Measurements from ENCODE around the gene TBC1D17.

TBC1D17 gene

DNA sequence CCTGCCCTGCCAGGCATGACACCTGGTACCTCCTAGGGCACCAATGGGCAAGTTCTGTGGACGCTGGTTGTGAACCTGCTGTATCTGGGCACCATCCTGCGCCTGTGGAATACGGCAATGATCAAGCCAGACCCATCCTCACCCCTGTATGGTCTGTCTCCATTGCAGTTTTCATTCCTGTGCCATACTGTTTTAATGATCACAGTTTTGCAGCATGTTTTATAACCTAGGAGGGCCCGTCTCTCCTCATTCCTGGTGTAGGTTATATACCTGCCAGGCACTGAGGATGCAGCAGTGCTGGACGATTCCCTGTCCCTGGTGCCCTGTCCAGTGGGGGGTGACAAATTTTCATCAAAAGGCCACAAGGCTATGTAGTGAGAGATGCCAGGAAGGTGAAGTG is 5.6 kb downstream of the TBC1D17 start:
- peaks cover 11% of the 10 kb centered on the region; the same call in 1 of the 2 replicates for H3K36me3 ChIP-seq (ENCODE audit: insufficient read depth, low read length)
- no peak overlapping the region for H3K9ac ChIP-seq (ENCODE audit: low read depth, low read length)
- H3K4me1 ChIP-seq (ENCODE audit: insufficient read depth, low read length) = 0 out of 2 replicates have a peak, but pooled peaks cover 7% of the 10 kb centered on the region
- H3K9me3 ChIP-seq (ENCODE audit: control insufficient read depth, insufficient read depth, low read length) = no peaks in the 10 kb centered on the region

DNA sequence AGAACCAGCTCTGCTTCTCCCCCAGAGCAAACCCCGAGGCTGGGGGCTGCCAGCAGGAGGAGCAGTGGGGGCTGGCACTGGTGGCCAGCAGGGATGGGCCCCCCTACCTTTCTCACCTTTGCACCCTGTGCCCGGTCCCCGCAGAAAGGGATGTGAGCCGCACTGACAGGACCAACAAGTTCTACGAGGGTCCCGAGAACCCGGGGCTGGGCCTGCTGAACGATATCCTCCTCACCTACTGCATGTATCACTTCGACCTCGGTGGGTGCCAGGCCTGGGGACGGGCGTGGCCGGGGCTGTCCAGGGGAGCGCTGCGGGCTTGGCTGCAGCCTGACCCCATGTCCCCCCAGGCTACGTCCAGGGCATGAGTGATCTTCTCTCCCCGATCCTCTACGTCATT is 6.6 kb downstream of the TBC1D17 start:
- Histone ChIP-seq H3K9me3 (ENCODE audit: control insufficient read depth, insufficient read depth, low read length) (no peaks in the 10 kb centered on the region), H3K9ac (ENCODE audit: low read depth, low read length) (no peak overlapping the region), H3K4me1 (ENCODE audit: insufficient read depth, low read length) (no peaks in the 10 kb centered on the region), H3K36me3 (ENCODE audit: insufficient read depth, low read length) (peaks cover 11% of the 10 kb centered on the region)

DNA sequence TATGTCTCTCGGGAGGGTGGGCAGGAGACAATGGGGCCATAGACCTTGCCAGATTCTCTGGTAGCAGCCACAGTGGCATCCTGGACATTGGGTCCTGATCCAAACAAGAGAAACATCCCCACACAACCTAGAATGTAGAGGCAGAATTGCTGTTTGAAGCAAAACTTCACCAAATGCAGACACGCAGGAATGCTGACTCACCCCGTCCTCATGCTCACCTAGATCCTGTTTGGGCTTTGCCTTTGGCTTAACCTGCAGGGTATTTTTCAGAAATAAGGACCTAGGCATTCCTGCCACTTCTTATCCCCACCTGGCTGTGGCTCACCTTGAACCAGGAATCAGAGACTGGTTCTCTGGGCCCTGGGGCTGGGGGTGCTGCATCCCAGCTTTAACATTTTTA is 7.3 kb downstream of the TBC1D17 start:
- no peaks in the 10 kb centered on the region for H3K4me1 ChIP-seq (ENCODE audit: insufficient read depth, low read length)
- peaks cover 11% of the 10 kb centered on the region for H3K36me3 ChIP-seq (ENCODE audit: insufficient read depth, low read length)
- 0 out of 2 replicates have a peak, but pooled peaks cover 3% of the 10 kb centered on the region for H3K9me3 ChIP-seq (ENCODE audit: control insufficient read depth, insufficient read depth, low read length)
- H3K9ac ChIP-seq (ENCODE audit: low read depth, low read length) = no peak overlapping the region

DNA sequence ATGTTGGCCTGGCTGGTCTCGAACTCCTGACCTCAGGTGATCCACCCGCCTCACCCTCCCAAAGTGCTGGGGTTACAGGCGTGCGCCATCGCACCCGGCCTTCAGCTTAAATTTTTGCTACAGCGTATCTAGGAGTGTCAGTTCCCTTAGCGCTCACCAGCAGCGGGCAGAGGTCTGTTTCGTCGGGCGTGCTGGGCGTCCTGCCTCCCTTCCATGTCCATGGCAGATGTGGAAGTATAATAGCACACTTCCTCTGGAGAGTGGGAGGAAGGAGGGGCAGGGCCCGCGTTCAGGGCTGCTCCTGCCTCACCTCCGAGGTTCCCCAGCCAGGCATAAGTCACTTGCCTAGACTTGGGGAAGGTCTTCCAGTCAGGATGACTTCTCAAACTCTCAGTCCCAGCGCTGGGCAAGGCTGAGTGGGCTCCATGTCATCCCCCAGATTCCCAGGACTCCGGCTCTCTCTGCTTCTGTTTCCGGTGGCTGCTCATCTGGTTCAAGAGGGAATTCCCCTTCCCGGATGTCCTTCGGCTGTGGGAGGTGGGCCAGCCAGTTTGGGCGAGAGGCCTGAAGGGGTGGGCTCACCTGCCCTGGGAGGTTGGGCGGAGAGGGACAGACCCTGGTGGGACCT is 9.6 kb downstream of the TBC1D17 start:
- H3K36me3 ChIP-seq (ENCODE audit: insufficient read depth, low read length) = peaks cover 11% of the 10 kb centered on the region
- H3K9me3 ChIP-seq (ENCODE audit: control insufficient read depth, insufficient read depth, low read length) = 0 out of 2 replicates have a peak, but pooled peaks cover 3% of the 10 kb centered on the region
- peaks cover 5% of the 10 kb centered on the region for H3K4me1 ChIP-seq (ENCODE audit: insufficient read depth, low read length)
- peak overlapping the region; percentile 32; the same call in 1 of the 2 replicates for H3K9ac ChIP-seq (ENCODE audit: low read depth, low read length)

DNA sequence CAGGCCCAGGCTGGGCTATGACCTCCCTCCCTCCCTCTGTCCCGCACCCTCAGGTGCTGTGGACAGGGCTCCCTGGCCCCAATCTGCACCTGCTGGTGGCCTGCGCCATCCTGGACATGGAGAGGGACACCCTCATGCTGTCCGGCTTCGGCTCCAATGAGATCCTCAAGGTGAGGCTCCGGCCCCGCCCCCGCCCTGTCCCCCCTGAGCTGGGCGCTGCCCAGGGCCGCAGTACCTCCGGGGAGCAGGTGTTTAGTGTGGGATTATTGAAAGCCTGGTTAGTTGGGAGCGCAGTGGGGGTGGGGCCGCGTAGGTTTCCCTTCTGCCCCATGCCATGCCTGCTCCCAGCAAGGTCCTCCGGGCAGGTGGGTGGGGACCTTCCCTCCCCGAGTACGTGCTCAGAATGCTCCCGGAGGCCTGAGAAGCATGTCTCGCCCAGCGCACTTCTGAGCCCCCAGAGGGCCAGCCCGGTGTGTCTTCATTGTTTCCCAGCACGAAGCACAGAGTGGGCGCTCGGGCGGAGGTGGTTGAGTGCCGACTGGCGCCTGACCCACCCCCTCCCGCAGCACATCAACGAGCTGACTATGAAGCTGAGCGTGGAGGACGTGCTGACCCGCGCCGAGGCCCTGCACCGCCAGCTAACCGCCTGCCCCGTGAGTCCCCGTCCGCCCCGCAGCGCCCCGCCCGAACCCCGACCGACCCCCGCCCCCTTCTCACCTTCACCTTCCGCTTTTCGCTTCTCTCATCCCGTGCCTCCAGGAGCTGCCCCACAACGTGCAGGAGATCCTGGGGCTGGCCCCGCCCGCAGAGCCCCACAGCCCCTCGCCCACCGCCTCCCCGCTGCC is 10.4 kb downstream of the TBC1D17 start:
- peak overlapping the region; percentile 32; the same call in 1 of the 2 replicates for H3K9ac ChIP-seq (ENCODE audit: low read depth, low read length)
- H3K4me1 ChIP-seq (ENCODE audit: insufficient read depth, low read length) = peaks cover 5% of the 10 kb centered on the region
- 0 out of 2 replicates have a peak, but pooled peaks cover 3% of the 10 kb centered on the region for H3K9me3 ChIP-seq (ENCODE audit: control insufficient read depth, insufficient read depth, low read length)
- peaks cover 9% of the 10 kb centered on the region for H3K36me3 ChIP-seq (ENCODE audit: insufficient read depth, low read length)

DNA sequence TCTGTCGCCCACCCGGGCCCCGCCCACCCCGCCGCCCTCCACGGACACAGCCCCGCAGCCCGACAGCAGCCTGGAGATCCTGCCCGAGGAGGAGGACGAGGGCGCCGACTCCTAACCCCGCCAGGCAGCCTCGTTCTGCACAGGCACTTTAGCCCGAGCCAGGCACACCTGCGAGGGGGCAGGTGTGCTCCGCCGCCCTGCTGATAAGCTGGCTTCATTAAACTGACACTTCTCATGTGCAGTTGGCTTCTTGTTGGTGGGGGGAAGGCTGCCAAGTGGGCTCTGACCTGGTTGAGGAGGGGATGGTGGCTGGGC is 11.0 kb downstream of the TBC1D17 start:
- Histone ChIP-seq H3K4me1 (ENCODE audit: insufficient read depth, low read length) (peaks cover 5% of the 10 kb centered on the region), H3K9ac (ENCODE audit: low read depth, low read length) (no peak overlapping the region; the same call in 1 of the 2 replicates), H3K36me3 (ENCODE audit: insufficient read depth, low read length) (peaks cover 5% of the 10 kb centered on the region), H3K9me3 (ENCODE audit: control insufficient read depth, insufficient read depth, low read length) (0 out of 2 replicates have a peak, but pooled peaks cover 3% of the 10 kb centered on the region)

DNA sequence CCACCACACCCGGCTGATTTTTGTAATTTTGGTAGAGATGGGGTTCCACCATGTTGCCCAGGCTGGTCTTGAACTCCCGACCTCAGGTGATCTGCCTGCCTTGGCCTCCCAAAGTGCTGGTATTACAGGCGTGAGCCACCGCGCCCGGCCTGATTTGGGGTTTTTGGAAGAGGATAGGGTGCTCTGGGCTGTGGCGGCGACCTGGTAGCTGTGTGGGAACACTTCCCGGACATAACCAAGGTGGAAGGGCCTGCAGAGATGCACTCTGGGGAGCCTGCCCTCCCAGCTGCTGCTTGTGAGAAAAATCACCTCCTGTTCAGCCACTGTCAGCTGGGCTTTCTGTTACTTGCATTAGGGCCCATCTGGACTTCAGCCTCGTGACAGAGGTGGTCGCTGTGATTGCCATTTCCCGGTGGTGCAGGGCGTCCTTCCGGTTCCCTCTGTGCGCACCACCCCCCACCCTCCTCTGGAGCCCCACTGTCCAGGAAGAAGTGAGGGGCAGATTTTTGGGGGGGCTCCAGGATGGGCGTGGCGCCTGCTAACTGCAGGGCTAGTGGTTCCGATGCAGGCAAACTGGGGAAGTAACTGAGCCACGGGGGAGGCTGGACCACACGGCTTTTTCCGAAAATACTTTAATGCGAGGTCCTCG is 11.7 kb downstream of the TBC1D17 start:
- peaks cover 5% of the 10 kb centered on the region for H3K4me1 ChIP-seq (ENCODE audit: insufficient read depth, low read length)
- 0 out of 2 replicates have a peak, but pooled peaks cover 3% of the 10 kb centered on the region for H3K9me3 ChIP-seq (ENCODE audit: control insufficient read depth, insufficient read depth, low read length)
- H3K36me3 ChIP-seq (ENCODE audit: insufficient read depth, low read length) = peaks cover under 1% of the 10 kb centered on the region
- no peak overlapping the region for H3K9ac ChIP-seq (ENCODE audit: low read depth, low read length)

DNA sequence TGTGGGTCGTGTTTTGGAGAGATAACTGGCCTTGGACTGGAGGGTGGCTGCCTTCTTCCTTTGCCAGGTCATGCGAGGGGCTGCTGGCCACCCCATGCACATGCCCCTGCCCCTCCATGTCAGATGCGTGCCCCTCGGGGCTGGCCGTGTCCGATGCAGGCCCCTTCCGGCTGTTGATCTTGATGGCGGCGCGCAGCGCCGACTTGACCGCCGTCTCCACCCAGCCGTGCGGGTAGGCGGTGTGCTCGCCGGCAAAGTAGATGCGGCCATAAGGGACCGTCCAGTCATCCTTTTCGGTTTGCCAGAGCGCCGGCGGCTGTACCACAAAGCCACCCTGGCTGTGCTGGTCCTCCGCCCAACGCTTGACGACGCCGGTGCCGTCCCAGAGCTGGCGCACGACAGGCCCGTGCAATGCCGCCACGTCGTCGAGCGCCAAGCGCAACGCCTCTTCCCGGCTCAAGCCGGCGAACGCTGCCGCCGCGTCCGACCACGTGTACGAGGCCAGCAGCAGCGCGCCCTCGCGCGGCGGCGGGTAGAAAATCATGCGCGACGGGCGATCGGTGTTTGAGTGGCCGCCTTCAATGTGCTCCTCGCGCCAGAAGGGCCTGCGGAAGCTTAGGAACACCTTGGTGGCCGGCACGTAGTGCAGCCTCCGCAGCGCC is 12.3 kb downstream of the TBC1D17 start:
- Histone ChIP-seq H3K4me1 (ENCODE audit: insufficient read depth, low read length) (peaks cover 5% of the 10 kb centered on the region), H3K9me3 (ENCODE audit: control insufficient read depth, insufficient read depth, low read length) (0 out of 2 replicates have a peak, but pooled peaks cover 3% of the 10 kb centered on the region), H3K36me3 (ENCODE audit: insufficient read depth, low read length) (no peaks in the 10 kb centered on the region; the same call in none of the 2 replicates), H3K9ac (ENCODE audit: low read depth, low read length) (peak overlapping the region; percentile 58; the same call in 1 of the 2 replicates)

DNA sequence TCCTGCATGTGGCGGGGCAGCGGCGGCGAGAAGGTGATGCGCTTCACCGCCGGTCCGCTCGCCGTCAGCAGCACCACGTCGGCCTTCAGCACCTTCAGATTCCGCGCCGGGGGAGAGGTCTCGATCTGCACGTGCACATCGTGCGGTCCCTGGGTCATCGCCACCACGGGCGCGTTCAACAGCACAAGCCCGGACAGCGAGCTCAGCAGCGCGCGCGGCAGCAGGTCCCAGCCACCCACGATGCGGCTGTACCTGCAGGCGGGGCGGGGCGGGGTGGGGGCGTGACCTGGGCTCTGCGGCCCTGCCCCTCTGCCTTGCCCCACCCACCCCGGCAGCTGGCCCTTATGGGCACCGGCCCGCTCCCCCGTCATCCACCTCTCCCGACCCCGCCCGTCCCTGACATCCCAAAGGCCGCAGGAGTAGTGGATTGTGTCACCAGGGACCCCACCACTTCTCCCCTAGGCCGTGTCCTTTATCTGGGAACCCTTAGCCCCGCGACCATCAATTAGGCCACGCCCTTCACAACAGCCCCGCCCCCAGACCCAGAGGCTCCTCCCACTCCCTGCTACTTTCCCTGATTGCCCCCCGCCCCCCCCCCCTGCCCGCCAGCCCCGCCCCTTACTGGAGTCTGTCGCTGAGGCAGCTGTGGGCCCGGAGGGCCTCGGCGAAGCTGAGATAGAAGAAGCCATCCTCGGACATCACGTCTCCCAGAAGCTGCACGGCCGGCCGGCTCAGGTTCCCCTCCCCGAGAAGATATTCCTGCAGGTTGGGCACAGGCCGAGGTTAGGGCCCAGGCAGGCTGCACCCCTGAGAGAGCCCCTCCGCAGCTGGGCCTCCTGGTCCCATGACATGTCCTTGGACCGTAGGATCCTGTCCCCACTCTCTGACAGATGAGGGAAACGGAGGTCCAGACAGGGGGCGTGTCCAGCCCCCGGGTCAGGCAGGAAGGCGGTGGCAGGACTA is 13.1 kb downstream of the TBC1D17 start:
- H3K9ac ChIP-seq (ENCODE audit: low read depth, low read length) = peak overlapping the region; percentile 58; the same call in 1 of the 2 replicates
- H3K9me3 ChIP-seq (ENCODE audit: control insufficient read depth, insufficient read depth, low read length) = 0 out of 2 replicates have a peak, but pooled peaks cover 3% of the 10 kb centered on the region
- H3K36me3 ChIP-seq (ENCODE audit: insufficient read depth, low read length) = no peaks in the 10 kb centered on the region; the same call in none of the 2 replicates
- H3K4me1 ChIP-seq (ENCODE audit: insufficient read depth, low read length) = peaks cover 5% of the 10 kb centered on the region

DNA sequence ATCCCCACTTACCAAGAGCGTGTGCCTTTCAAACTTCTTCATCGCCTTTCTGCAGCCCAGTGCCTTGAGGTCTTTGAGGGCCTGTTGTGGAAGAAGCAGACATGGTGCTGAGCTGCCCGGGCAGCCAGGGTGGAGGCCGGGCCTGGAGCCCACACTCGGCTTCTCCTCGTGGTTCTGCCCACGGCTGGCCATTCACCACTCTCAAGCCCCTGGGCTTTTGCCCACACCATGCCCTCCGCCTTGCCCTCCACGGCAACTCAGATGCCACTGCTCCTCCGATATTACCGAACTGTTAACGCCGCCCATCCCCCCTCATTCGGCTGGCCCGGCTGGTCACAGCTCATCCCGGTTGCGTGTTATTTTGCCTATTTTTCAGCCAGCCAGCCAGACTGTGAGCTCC is 13.9 kb downstream of the TBC1D17 start:
- Histone ChIP-seq H3K9ac (ENCODE audit: low read depth, low read length) (peak overlapping the region; percentile 39; the same call in 1 of the 2 replicates), H3K36me3 (ENCODE audit: insufficient read depth, low read length) (no peaks in the 10 kb centered on the region; the same call in none of the 2 replicates), H3K9me3 (ENCODE audit: control insufficient read depth, insufficient read depth, low read length) (0 out of 2 replicates have a peak, but pooled peaks cover 3% of the 10 kb centered on the region), H3K4me1 (ENCODE audit: insufficient read depth, low read length) (peaks cover 5% of the 10 kb centered on the region)

DNA sequence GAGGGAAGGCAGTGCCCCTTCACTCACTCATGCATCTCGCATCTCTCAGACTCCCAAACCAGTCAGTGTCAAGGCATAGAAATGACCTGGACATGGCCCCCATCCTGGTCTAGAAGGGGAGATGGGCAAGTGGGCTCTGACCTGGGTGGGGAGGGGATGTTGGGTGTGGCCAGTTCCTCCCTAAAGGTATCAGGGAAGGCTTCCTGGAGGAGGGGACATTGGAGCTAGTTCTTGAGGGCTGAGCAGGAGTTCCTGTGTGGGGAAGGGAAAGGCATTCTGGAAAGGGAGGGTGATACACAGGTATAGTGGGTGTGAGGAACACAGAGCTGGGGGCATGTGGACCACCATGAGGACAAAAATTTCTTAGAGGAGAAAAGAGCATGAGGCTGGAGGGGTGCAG is 15.2 kb downstream of the TBC1D17 start:
- Histone ChIP-seq H3K9me3 (ENCODE audit: control insufficient read depth, insufficient read depth, low read length) (0 out of 2 replicates have a peak, but pooled peaks cover 3% of the 10 kb centered on the region), H3K9ac (ENCODE audit: low read depth, low read length) (no peak overlapping the region), H3K4me1 (ENCODE audit: insufficient read depth, low read length) (peaks cover 11% of the 10 kb centered on the region), H3K36me3 (ENCODE audit: insufficient read depth, low read length) (no peaks in the 10 kb centered on the region; the same call in none of the 2 replicates)

DNA sequence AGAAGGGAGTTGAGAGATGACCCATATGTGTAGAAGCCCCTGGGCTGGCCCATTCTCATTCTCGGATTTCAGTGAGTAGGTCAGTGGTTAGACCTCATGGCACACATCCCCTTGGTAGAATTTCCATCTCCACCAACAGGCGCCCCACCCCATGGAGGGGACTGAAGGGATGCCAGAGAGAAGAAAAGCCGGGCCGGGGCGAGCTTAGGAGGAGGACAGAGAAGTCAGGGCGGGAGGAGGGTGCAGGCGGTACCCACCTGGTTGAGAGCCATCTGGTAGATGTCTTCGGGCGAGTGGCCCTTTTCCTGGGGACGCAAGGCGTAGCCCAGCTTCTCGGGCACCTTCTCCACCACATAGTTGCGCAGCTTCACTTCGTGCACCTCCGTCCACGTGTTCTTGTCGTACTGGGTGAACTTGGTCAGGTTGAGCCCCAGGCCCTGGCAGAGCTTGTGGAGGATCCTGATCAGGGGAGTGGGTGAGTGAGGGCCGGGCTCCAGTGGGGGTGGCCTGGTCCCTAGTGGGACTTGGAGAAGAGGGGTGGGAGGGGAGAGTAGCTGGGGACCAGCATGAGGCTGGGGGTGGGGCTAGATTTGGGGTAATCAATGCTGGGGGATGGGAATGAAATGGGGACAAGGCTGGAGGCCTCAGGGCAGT is 16.6 kb downstream of the TBC1D17 start:
- Histone ChIP-seq H3K36me3 (ENCODE audit: insufficient read depth, low read length) (no peaks in the 10 kb centered on the region; the same call in 1 of the 2 replicates), H3K4me1 (ENCODE audit: insufficient read depth, low read length) (peaks cover 11% of the 10 kb centered on the region), H3K9ac (ENCODE audit: low read depth, low read length) (no peak overlapping the region), H3K9me3 (ENCODE audit: control insufficient read depth, insufficient read depth, low read length) (0 out of 2 replicates have a peak, but pooled peaks cover 3% of the 10 kb centered on the region)
